Measurements from ENCODE around the gene C10orf90. TPM values are rescaled to one million over a fixed set of nuclear protein-coding genes. Genes with fewer than 3 reads are reported as not detected.

Gene C10orf90
- polyA plus RNA-seq, 3 donors = not detected

DNA sequence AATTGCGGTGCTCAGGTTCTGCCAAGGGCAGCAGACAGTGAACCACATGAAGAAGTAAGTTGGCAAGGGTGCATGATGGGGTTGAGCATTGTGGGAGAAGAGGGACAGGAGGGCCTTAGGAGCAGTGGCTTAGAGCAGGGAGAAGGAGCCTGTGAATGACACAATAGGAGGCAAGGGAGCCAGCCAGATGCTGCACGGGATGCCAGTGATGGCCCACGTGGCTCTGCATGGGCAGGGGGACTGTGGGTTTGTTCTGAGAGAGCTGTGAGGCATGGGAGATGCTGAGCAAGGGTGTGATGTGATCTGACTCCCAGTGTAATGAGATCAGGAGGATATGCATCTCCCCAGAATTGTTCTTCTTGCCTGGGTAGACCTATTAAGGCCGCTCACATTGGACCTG is 60.9 kb downstream of the C10orf90 start:
- Histone ChIP-seq H3K27ac (ENCODE audit: low read depth in 1 of 2, low read length in 2 of 2) (no peak overlapping the region), H3K9me3 (replicated peaks in 1 of 2; ENCODE audit: control insufficient read depth in 1 of 2, insufficient read depth in 1 of 2, low read length in 2 of 2) (peaks cover 0 to 3% of the 10 kb centered on the region in 2 donors), H3K36me3 (replicated peaks in 1 of 2; ENCODE audit: control insufficient read depth in 1 of 2, insufficient read depth in 2 of 2, low read length in 2 of 2) (no peaks in the 10 kb centered on the region), H3K4me1 (ENCODE audit: control insufficient read depth in 1 of 2, insufficient read depth in 2 of 2, low read length in 2 of 2) (no peaks in the 10 kb centered on the region), H3K79me2 (ENCODE audit: insufficient read depth, low read length) (no peaks in the 10 kb centered on the region), H2AFZ (ENCODE audit: insufficient read depth, low read depth, low read length, poor library complexity, severe bottlenecking) (no peak overlapping the region), H3K4me2 (replicated peaks; ENCODE audit: extremely low read depth, low read length, poor library complexity, severe bottlenecking) (no peak overlapping the region), H3K4me3 (replicated peaks in 1 of 3; ENCODE audit: low read depth in 2 of 3, low read length in 3 of 3) (no peak overlapping the region), H4K20me1 (ENCODE audit: insufficient read depth, low read length) (no peaks in the 10 kb centered on the region), H3K9ac (ENCODE audit: insufficient read depth, low read length, poor library complexity, severe bottlenecking) (no peak overlapping the region), H3K27me3 (ENCODE audit: control insufficient read depth in 2 of 2, insufficient read depth in 2 of 2, low read length in 2 of 2) (no peaks in the 10 kb centered on the region)
- H3K4me3 Mint-ChIP-seq = no peak overlapping the region
- peaks cover 0 to 2% (median 0%) of the 10 kb centered on the region in 3 donors for H3K27me3 Mint-ChIP-seq (ENCODE audit: low read depth in 3 of 3)
- no peak for DNase-seq
- H3K36me3 Mint-ChIP-seq = no peaks in the 10 kb centered on the region
- intact Hi-C loops (cut with micrococcal nuclease) = no loop called here
- TF ChIP-seq, protein P1, sequence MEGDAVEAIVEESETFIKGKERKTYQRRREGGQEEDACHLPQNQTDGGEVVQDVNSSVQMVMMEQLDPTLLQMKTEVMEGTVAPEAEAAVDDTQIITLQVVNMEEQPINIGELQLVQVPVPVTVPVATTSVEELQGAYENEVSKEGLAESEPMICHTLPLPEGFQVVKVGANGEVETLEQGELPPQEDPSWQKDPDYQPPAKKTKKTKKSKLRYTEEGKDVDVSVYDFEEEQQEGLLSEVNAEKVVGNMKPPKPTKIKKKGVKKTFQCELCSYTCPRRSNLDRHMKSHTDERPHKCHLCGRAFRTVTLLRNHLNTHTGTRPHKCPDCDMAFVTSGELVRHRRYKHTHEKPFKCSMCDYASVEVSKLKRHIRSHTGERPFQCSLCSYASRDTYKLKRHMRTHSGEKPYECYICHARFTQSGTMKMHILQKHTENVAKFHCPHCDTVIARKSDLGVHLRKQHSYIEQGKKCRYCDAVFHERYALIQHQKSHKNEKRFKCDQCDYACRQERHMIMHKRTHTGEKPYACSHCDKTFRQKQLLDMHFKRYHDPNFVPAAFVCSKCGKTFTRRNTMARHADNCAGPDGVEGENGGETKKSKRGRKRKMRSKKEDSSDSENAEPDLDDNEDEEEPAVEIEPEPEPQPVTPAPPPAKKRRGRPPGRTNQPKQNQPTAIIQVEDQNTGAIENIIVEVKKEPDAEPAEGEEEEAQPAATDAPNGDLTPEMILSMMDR (IDR thresholded peaks at IDR 0.05) = no peak
- H3K4me1 Mint-ChIP-seq = no peaks in the 10 kb centered on the region
- 69% methylated on average over 2 of the region's 4 CpGs for WGBS (ENCODE audit: insufficient coverage)
- H3K27ac Mint-ChIP-seq = no peak overlapping the region
- H3K9me3 Mint-ChIP-seq = peaks cover 0 to 8% (median 3%) of the 10 kb centered on the region in 7 donors

DNA sequence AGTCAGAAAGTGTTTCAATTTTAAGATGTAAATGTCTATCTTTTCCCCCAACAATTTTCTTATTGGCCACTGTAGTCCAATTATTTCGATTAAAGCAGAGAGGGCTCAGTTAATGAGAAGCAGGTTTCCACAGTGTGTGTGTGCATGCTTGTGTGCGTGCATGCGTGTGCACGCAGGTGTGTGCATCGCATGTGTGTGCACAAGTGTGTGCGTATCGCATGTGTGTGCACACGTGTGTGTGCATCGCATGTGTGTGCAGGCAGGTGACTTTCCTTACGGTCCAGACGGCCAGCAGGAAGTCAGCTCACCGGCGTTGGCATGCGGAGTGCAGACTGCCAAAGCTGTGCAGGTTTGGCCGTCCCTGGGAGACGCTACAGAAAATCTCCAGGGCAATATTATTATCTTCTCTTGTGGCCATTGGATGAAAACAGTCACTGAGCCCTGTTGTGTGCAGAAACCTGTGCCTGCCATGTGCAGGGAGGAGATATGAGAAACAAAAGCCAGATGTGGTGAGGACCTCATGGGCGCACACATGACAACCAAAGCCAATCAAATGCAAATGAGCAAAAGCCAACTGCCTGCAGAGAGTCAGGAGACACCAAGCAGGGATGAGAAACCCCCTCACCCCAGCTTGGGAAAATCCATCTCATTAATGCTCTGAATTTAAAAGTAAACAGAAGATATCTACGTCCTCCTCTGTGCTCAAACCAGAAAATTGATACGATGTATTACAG is 70.4 kb downstream of the C10orf90 start:
- no peak overlapping the region for H3K27ac Mint-ChIP-seq
- no peaks in the 10 kb centered on the region for H3K9me3 ChIP-seq (replicated peaks in 1 of 2; ENCODE audit: control insufficient read depth in 1 of 2, insufficient read depth in 1 of 2, low read length in 2 of 2)
- no peak for DNase-seq
- no peaks in the 10 kb centered on the region for H3K27me3 ChIP-seq (ENCODE audit: control insufficient read depth in 2 of 2, insufficient read depth in 2 of 2, low read length in 2 of 2)
- no peaks in the 10 kb centered on the region for H3K4me1 Mint-ChIP-seq
- H2AFZ ChIP-seq (ENCODE audit: insufficient read depth, low read depth, low read length, poor library complexity, severe bottlenecking) = no peak overlapping the region
- H3K36me3 ChIP-seq (replicated peaks in 1 of 2; ENCODE audit: control insufficient read depth in 1 of 2, insufficient read depth in 2 of 2, low read length in 2 of 2) = no peaks in the 10 kb centered on the region
- H3K27ac ChIP-seq (ENCODE audit: low read depth in 1 of 2, low read length in 2 of 2) = no peak overlapping the region
- WGBS (ENCODE audit: insufficient coverage) = 87% methylated on average over 15 of the region's 19 CpGs
- H3K4me2 ChIP-seq (replicated peaks; ENCODE audit: extremely low read depth, low read length, poor library complexity, severe bottlenecking) = no peak overlapping the region
- intact Hi-C loops (cut with micrococcal nuclease) = no loop called here
- no peaks in the 10 kb centered on the region for H3K27me3 Mint-ChIP-seq (ENCODE audit: low read depth in 3 of 3)
- no peaks in the 10 kb centered on the region for H3K4me1 ChIP-seq (ENCODE audit: control insufficient read depth in 1 of 2, insufficient read depth in 2 of 2, low read length in 2 of 2)
- H3K9me3 Mint-ChIP-seq = peaks cover 0 to 2% (median 0%) of the 10 kb centered on the region in 7 donors
- H3K4me3 ChIP-seq (replicated peaks in 1 of 3; ENCODE audit: low read depth in 2 of 3, low read length in 3 of 3) = no peak overlapping the region
- no peaks in the 10 kb centered on the region for H3K36me3 Mint-ChIP-seq
- TF ChIP-seq, protein P1 (IDR thresholded peaks at IDR 0.05) = no peak
- no peak overlapping the region for H3K4me3 Mint-ChIP-seq
- H3K9ac ChIP-seq (ENCODE audit: insufficient read depth, low read length, poor library complexity, severe bottlenecking) = no peak overlapping the region
- no peaks in the 10 kb centered on the region for H4K20me1 ChIP-seq (ENCODE audit: insufficient read depth, low read length)
- no peaks in the 10 kb centered on the region for H3K79me2 ChIP-seq (ENCODE audit: insufficient read depth, low read length)
